B cell (primary cell): Measurements from ENCODE around the gene FAM184B. TPM values are rescaled to one million over a fixed set of nuclear protein-coding genes. Genes with fewer than 3 reads are reported as not detected.

Experiments
- ATAC-seq: fragments of 200-7000 bp; cut with Tn5 transposase; one replicate; pipeline ENCODE4 v1.10.0; 2021; ENCODE audit warnings: low read depth, mild to moderate bottlenecking, moderate number of reproducible peaks, moderate library complexity
- CTCF ChIA-PET: fragments of 350-600 bp; sonication (Branson Sonifier 250); formaldehyde crosslinking; loops from one replicate; lab custom pipeline; 2021; ENCODE audit warnings: antibody characterized with exemption, inconsistent platforms; lab: Charles Lee
- POLR2A ChIA-PET: fragments of 350-600 bp; sonication (Branson Sonifier 250); formaldehyde crosslinking; loops from one replicate; lab custom pipeline; 2021; ENCODE audit warnings: antibody characterized with exemption; lab: Charles Lee
- DNase-seq: peaks from one replicate; pipeline ENCODE4 v3.0.0; 2013
- H2AFZ ChIP-seq: 2 replicates; pipeline ENCODE4 v1.6.1; 2012; ENCODE audit warnings: mild to moderate bottlenecking, low read depth, low read length; ENCODE audit not compliant: insufficient read depth, poor library complexity, severe bottlenecking
- H3K27ac ChIP-seq, 2 donors: 1 replicate in 1 of 2; 2 replicates in 1 of 2; pipeline ENCODE4 v1.5.1; 2012 to 2013; ENCODE audit warnings: low read length in 2 of 2, mild to moderate bottlenecking in 2 of 2, moderate library complexity in 1 of 2
- H3K27me3 ChIP-seq, 4 experiments: fragments of 200-600 bp in 1 of 4; sonication (generic) in 1 of 4; replicated peaks in 1 of 4; 1 replicate in 2 of 4; 2 replicates in 2 of 4; pipeline versions ENCODE4 v1.6.1 to v1.7.0; 2013 to 2016; ENCODE audit warnings: low read length in 3 of 4, mild to moderate bottlenecking in 2 of 4, mixed read lengths in 1 of 4, moderate library complexity in 1 of 4; ENCODE audit not compliant: insufficient read depth in 4 of 4, control insufficient read depth in 3 of 4; ENCODE audit errors: control extremely low read depth in 1 of 4
- H3K36me3 ChIP-seq, 2 experiments: replicated peaks in 1 of 2; 1 replicate in 1 of 2; 2 replicates in 1 of 2; pipeline versions ENCODE4 v1.6.1 to v1.7.1; 2013; ENCODE audit warnings: low read length in 1 of 2; ENCODE audit not compliant: insufficient read depth in 2 of 2, control insufficient read depth in 1 of 2; ENCODE audit errors: control extremely low read depth in 1 of 2, extremely low read depth in 1 of 2
- H3K4me1 ChIP-seq, 2 donors: fragments of 200-600 bp in 1 of 2; sonication (generic) in 1 of 2; 1 replicate in 1 of 2; 2 replicates in 1 of 2; pipeline versions ENCODE4 v1.5.1 to v1.6.1; 2013 to 2017; ENCODE audit warnings: low read length in 2 of 2; ENCODE audit not compliant: control insufficient read depth in 2 of 2, insufficient read depth in 2 of 2
- H3K4me2 ChIP-seq: replicated peaks from 2 replicates; pipeline ENCODE3; 2012; ENCODE audit warnings: mild to moderate bottlenecking, low read depth, low read length; ENCODE audit not compliant: poor library complexity, severe bottlenecking
- H3K4me3 ChIP-seq, 5 experiments: fragments of 200-600 bp in 1 of 5; sonication (generic) in 1 of 5; 1 replicate in 3 of 5; 2 replicates in 2 of 5; pipeline versions ENCODE4 v1.5.1 to v1.7.0; 2011 to 2016; ENCODE audit warnings: low read length in 4 of 5, mild to moderate bottlenecking in 4 of 5, low read depth in 2 of 5, control low read depth in 1 of 5, moderate library complexity in 1 of 5; ENCODE audit not compliant: insufficient read depth in 1 of 5; ENCODE audit errors: control extremely low read depth in 1 of 5, extremely low read depth in 1 of 5
- H3K79me2 ChIP-seq: fragments of 200-600 bp; sonication (generic); one replicate; pipeline ENCODE4 v1.6.0; 2016; ENCODE audit warnings: low read length; ENCODE audit not compliant: control insufficient read depth, insufficient read depth
- H3K9ac ChIP-seq: fragments of 200-600 bp; sonication (generic); 2 replicates; pipeline ENCODE4 v1.6.1; 2017; ENCODE audit warnings: mild to moderate bottlenecking, low read length, moderate library complexity
- H3K9me3 ChIP-seq, 3 donors: one replicate each; pipeline versions ENCODE4 v1.6.1 to v1.7.1; 2013; ENCODE audit warnings: low read length in 2 of 3; ENCODE audit not compliant: control insufficient read depth in 2 of 3, insufficient read depth in 1 of 3; ENCODE audit errors: control extremely low read depth in 1 of 3
- H4K20me1 ChIP-seq: 2 replicates; pipeline ENCODE4 v1.6.0; 2012; ENCODE audit warnings: mild to moderate bottlenecking, low read length; ENCODE audit not compliant: insufficient read depth, control insufficient read depth, poor library complexity, severe bottlenecking
- H3K27ac Mint-ChIP-seq: one replicate; pipeline ENCODE4 v1.8.0; 2021; ENCODE audit warnings: mixed read lengths
- H3K27me3 Mint-ChIP-seq: one replicate; pipeline ENCODE4 v1.8.0; 2021; ENCODE audit warnings: mixed read lengths
- H3K4me1 Mint-ChIP-seq: one replicate; pipeline ENCODE4 v1.8.0; 2021; ENCODE audit warnings: mixed read lengths
- H3K4me3 Mint-ChIP-seq: one replicate; pipeline ENCODE4 v1.8.0; 2021; ENCODE audit warnings: mixed read lengths
- H3K9me3 Mint-ChIP-seq: one replicate; pipeline ENCODE4 v1.8.0; 2022; ENCODE audit warnings: mixed read lengths; ENCODE audit not compliant: insufficient read depth
- CTCF ChIP-seq: fragments of 200-600 bp; IDR thresholded peaks from one replicate; pipeline ENCODE4 v1.8.0; 2022; ENCODE audit warnings: antibody characterized with exemption, mild to moderate bottlenecking
- EZH2 ChIP-seq: IDR thresholded peaks from 2 replicates; pipeline ENCODE4 v1.6.1; 2012; ENCODE audit warnings: borderline replicate concordance, low read depth, mild to moderate bottlenecking, moderate library complexity, low read length; ENCODE audit not compliant: insufficient read depth, poor library complexity, severe bottlenecking
- WGBS: methylation state at CpG from one replicate; pipeline ENCODE4 v1.1.5; 2013; ENCODE audit warnings: missing lambda C conversion rate; ENCODE audit not compliant: insufficient coverage; 5-methylcytosine and 5-hydroxymethylcytosine counted together
- intact Hi-C: fragments of 100-400 bp; cut with micrococcal nuclease; formaldehyde crosslinking; loops from one replicate; pipeline ENCODE4 v1.10.0; 2022
- polyA plus RNA-seq: library from polyadenylated mRNA; depleted of rRNA; stranded (reverse); fragments of >200 nt; gene quantifications from 2 replicates; pipeline ENCODE4 v1.2.3, GENCODE V29; 2012
- total RNA-seq, 2 donors: library from RNA; stranded (reverse); fragments of 120-200 nt in 1 of 2; gene quantifications; 1 replicate in 1 of 2; 2 replicates in 1 of 2; pipeline versions ENCODE4 v1.2.3 to v1.2.4, GENCODE V29; 2013 to 2022

The FAM184B gene
- total and polyA plus RNA-seq, 2 donors (not counting 1 experiment from before 2014, with no cell fraction given) = not detected

DNA sequence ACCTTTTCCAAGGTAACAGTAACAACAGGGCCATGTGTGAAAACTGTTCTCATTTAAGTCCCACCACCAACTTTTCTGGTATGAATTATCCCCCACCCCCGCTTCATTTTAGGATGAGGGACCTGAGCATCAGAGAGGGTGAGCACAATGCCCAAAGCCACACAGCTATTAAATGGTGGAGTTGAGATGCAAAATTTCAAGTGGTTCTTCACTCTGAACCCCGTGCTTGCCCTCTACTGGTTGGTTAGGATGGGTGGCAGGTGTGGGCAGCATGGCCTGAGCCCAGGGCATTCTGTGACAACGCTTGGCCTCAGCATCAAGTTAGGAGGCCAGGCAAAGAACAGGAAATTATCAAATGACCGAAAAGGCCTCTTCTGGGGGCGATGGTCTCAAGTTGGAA lies 133.5 kb downstream of the FAM184B start:
- H3K27ac ChIP-seq = no peak overlapping the region
- no peak for ATAC-seq
- no peak overlapping the region for H3K9ac ChIP-seq
- peaks cover 0 to 12% (median 0%) of the 10 kb centered on the region in 3 donors for H3K9me3 ChIP-seq
- no peak overlapping the region for H3K4me3 Mint-ChIP-seq
- no peaks in the 10 kb centered on the region for H3K4me1 ChIP-seq
- H3K4me1 Mint-ChIP-seq = no peaks in the 10 kb centered on the region
- no peak overlapping the region for H3K27ac Mint-ChIP-seq
- no peaks in the 10 kb centered on the region for H3K79me2 ChIP-seq
- CTCF ChIA-PET = no interaction called here
- POLR2A ChIA-PET = no interaction called here
- DNase-seq = no peak
- H3K9me3 Mint-ChIP-seq = peaks cover 3% of the 10 kb centered on the region
- H3K4me2 ChIP-seq = no peak overlapping the region
- H2AFZ ChIP-seq = no peak overlapping the region
- H3K36me3 ChIP-seq = no peaks in the 10 kb centered on the region
- WGBS = 87% methylated on average over 4 of the region's 5 CpGs
- no peak overlapping the region for H3K4me3 ChIP-seq
- TF ChIP-seq CTCF (no peak), EZH2 (no peak)
- no peaks in the 10 kb centered on the region for H4K20me1 ChIP-seq
- H3K27me3 Mint-ChIP-seq = peaks cover 4% of the 10 kb centered on the region
- intact Hi-C loops = no loop called here
- H3K27me3 ChIP-seq = peaks cover 0 to 3% (median 0%) of the 10 kb centered on the region in 4 experiments

DNA sequence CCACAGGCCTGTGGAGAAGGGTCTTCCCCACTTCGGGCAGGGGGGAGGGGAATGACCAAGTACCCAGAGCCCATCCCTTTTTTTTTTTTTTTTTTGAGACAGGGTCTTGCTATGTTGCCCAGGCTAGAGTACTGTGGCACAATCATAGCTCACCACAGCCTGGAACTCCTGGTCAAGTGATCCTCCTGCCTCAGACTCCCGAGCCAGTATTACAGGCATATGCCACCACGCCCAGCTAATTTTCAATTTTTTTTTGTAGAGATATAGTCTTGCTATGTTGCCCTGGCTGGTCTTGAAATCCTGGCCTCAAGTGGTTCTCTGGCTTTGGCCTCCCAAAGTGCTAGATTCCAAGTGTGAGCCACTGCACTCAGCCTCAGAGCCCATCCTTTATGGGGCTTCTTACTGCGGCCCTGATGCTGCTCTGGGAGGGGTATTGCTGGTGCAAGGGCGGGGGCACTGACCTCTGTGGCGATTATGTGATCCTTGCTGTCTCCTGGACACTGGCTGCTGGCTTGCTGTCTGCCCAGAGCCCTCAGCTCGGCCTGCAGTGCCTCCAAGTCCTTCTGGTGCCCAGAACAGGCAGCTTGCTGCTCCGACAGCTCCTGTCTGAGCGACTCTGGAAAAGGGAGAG lies 134.1 kb downstream of the FAM184B start:
- Mint-ChIP-seq H3K9me3 (peaks cover 3% of the 10 kb centered on the region), H3K4me1 (no peaks in the 10 kb centered on the region), H3K4me3 (no peak overlapping the region), H3K27me3 (peaks cover 4% of the 10 kb centered on the region), H3K27ac (no peak overlapping the region)
- no peaks in the 10 kb centered on the region for H3K36me3 ChIP-seq
- intact Hi-C loops = no loop called here
- H3K79me2 ChIP-seq = no peaks in the 10 kb centered on the region
- no peaks in the 10 kb centered on the region for H3K27me3 ChIP-seq
- no peak overlapping the region for H2AFZ ChIP-seq
- H3K9me3 ChIP-seq = peaks cover 0 to 7% (median 0%) of the 10 kb centered on the region in 3 donors
- TF ChIP-seq CTCF (no peak), EZH2 (no peak)
- no peak overlapping the region for H3K4me2 ChIP-seq
- ChIA-PET POLR2A (no interaction called here), CTCF (interaction anchor here (1.1 kb wide), 1 partner anchor 99 kb away, joined by 3 read pairs; no protein-coding TSS in a partner anchor)
- ATAC-seq = no peak
- no peak overlapping the region for H3K9ac ChIP-seq
- no peaks in the 10 kb centered on the region for H4K20me1 ChIP-seq
- H3K4me1 ChIP-seq = no peaks in the 10 kb centered on the region
- DNase-seq = no peak
- 92% methylated on average over 6 of the region's 9 CpGs for WGBS
- no peak overlapping the region for H3K4me3 ChIP-seq
- H3K27ac ChIP-seq = no peak overlapping the region
